ENCODE measurements around the gene TDRD10.

Gene TDRD10

DNA sequence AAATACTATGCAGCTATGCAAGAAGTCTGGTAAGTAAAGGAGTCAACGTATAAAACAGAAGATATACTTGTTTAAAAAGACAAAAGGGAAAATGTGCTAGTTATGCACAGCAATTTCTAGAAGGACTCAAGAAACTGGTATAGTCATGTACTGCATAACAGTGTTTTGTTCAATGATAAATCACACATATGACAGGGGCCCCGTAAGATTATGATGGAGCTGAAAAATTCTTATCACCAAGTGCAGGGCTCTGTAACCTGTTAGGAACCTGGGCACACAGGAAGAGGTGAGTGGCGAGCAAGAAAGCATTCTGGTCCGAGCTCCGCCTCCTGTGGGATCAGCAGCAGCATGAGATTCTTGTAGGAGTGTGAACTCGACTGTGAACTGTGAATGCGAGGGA lies 92.8 kb downstream of the TDRD10 start:
- H3K9me2 ChIP-seq (replicated peaks; ENCODE audit: insufficient read depth, low read length), result no peaks in the 10 kb centered on the region
- no peaks in the 10 kb centered on the region for H3F3A ChIP-seq (ENCODE audit: insufficient read depth, low read length)
- H3K9me3 ChIP-seq (replicated peaks; ENCODE audit: insufficient read depth, low read length), result no peaks in the 10 kb centered on the region
- H3K79me2 ChIP-seq (ENCODE audit: low read length), result peaks cover 69% of the 10 kb centered on the region
- no peak overlapping the region for H3K9ac ChIP-seq (ENCODE audit: low read length)
- peaks cover 40% of the 10 kb centered on the region for H3K36me3 ChIP-seq (replicated peaks; ENCODE audit: insufficient read depth, low read length)
- no peak for DNase-seq
- no peak overlapping the region for H3K4me2 ChIP-seq (ENCODE audit: low read depth, low read length)
- H3K4me3 ChIP-seq (ENCODE audit: low read length), result no peak overlapping the region
- H4K20me1 ChIP-seq (ENCODE audit: insufficient read depth, low read length), result peaks cover 7% of the 10 kb centered on the region; the same call in 1 of the 2 replicates
- no peak overlapping the region for H2AFZ ChIP-seq (ENCODE audit: low read length)
- no peaks in the 10 kb centered on the region for H3K27me3 ChIP-seq (replicated peaks; ENCODE audit: insufficient read depth, low read length)
- H3K27ac ChIP-seq (ENCODE audit: low read length), result no peak overlapping the region
- TF ChIP-seq EZH2 (optimal IDR thresholded peaks at IDR 0.05; ENCODE audit: low read depth, low read length) (no peak), EZH2phosphoT487 (IDR thresholded peaks at IDR 0.05; ENCODE audit: low read length) (no peak)
- TF ChIP-seq, protein P1, sequence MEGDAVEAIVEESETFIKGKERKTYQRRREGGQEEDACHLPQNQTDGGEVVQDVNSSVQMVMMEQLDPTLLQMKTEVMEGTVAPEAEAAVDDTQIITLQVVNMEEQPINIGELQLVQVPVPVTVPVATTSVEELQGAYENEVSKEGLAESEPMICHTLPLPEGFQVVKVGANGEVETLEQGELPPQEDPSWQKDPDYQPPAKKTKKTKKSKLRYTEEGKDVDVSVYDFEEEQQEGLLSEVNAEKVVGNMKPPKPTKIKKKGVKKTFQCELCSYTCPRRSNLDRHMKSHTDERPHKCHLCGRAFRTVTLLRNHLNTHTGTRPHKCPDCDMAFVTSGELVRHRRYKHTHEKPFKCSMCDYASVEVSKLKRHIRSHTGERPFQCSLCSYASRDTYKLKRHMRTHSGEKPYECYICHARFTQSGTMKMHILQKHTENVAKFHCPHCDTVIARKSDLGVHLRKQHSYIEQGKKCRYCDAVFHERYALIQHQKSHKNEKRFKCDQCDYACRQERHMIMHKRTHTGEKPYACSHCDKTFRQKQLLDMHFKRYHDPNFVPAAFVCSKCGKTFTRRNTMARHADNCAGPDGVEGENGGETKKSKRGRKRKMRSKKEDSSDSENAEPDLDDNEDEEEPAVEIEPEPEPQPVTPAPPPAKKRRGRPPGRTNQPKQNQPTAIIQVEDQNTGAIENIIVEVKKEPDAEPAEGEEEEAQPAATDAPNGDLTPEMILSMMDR (IDR thresholded peaks at IDR 0.05; ENCODE audit: low read length), result no peak
- H3K4me1 ChIP-seq (ENCODE audit: low read length), result no peaks in the 10 kb centered on the region

DNA sequence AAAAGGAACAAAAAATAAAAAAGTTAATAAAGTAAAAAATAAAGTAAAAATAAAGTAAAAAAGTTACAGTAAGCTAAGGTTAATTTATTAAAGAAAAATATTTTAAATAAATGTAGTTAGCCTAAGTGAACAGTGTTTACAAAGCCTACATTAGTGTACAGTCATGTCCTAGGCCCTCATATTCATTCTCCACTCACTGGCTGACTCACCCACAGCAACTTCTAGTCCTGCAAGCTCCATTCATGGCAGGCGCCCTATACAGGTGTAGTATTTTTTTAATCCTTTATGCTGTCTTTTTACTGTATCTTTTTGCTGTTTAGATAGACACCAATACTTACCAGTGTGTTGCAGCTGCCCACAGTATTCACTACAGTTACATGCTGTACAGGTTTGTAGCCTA lies 93.6 kb downstream of the TDRD10 start:
- H3K79me2 ChIP-seq (ENCODE audit: low read length), result peaks cover 74% of the 10 kb centered on the region
- no peak overlapping the region for H2AFZ ChIP-seq (ENCODE audit: low read length)
- H3K9me2 ChIP-seq (replicated peaks; ENCODE audit: insufficient read depth, low read length), result no peaks in the 10 kb centered on the region
- H3F3A ChIP-seq (ENCODE audit: insufficient read depth, low read length), result no peaks in the 10 kb centered on the region
- H3K27ac ChIP-seq (ENCODE audit: low read length), result no peak overlapping the region
- no peaks in the 10 kb centered on the region for H3K27me3 ChIP-seq (replicated peaks; ENCODE audit: insufficient read depth, low read length)
- H3K9ac ChIP-seq (ENCODE audit: low read length), result no peak overlapping the region
- no peaks in the 10 kb centered on the region for H3K9me3 ChIP-seq (replicated peaks; ENCODE audit: insufficient read depth, low read length)
- H3K4me3 ChIP-seq (ENCODE audit: low read length), result no peak overlapping the region
- H3K4me1 ChIP-seq (ENCODE audit: low read length), result no peaks in the 10 kb centered on the region
- peaks cover 8% of the 10 kb centered on the region; the same call in 1 of the 2 replicates for H4K20me1 ChIP-seq (ENCODE audit: insufficient read depth, low read length)
- TF ChIP-seq, protein P1 (IDR thresholded peaks at IDR 0.05; ENCODE audit: low read length), result no peak
- TF ChIP-seq EZH2 (optimal IDR thresholded peaks at IDR 0.05; ENCODE audit: low read depth, low read length) (no peak), EZH2phosphoT487 (IDR thresholded peaks at IDR 0.05; ENCODE audit: low read length) (no peak)
- H3K36me3 ChIP-seq (replicated peaks; ENCODE audit: insufficient read depth, low read length), result peaks cover 33% of the 10 kb centered on the region
- no peak for DNase-seq
- no peak overlapping the region for H3K4me2 ChIP-seq (ENCODE audit: low read depth, low read length)

Measured in MM.1S (cell line).